Measurements from ENCODE around the gene NR2E3. TPM values are rescaled to one million over a fixed set of nuclear protein-coding genes. Genes with fewer than 3 reads are reported as not detected.

Gene NR2E3
- total and polyA plus RNA-seq, 9 of the 15 experiments (the other 6 are each of a cell fraction or from before 2014, with no cell fraction given), result not detected

DNA sequence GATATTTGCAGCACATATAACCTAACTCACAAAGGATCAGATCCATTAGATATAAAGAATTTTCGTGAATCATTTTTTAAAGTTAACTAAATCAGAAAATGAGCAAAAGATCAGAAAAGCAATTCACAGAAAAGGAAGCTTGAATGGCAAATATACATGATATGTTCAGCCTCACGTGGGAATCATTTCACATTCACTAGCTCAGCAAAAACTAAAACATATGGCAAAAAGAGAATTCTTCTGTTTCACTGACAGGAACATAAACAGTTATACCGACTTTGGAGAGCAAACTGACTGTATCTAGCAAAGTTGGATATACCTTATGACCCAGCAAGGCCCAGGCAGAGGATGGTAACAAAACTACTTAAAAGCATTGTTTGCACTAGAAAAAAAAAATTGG, 34.0 kb upstream of the NR2E3 start:
- in situ Hi-C loops (cut with MboI), result no loop called here
- DNase-seq (ENCODE audit: extremely low read depth in 1 of 4, low spot score in 3 of 4) (no peak), FAIRE-seq (no peak), ATAC-seq (no peak)
- peaks cover 13 to 23% of the 10 kb centered on the region in 2 experiments for H3K27me3 ChIP-seq (ENCODE audit: control insufficient read depth in 2 of 2, insufficient read depth in 2 of 2, low read length in 2 of 2)
- no peaks in the 10 kb centered on the region for H3K36me3 ChIP-seq (ENCODE audit: control insufficient read depth, insufficient read depth, low read length)
- ChIA-PET POLR2A (interaction anchor here (1.0 kb wide), 1 partner anchor 9 kb away, joined by 3 read pairs; no protein-coding TSS in a partner anchor), CTCF (ENCODE audit: low intra/inter-chr PET ratio) (interaction anchor here (0.6 kb wide), 1 partner anchor 33 kb away, joined by 4 read pairs; no protein-coding TSS in a partner anchor)
- H2AFZ ChIP-seq (ENCODE audit: low read depth, low read length), result no peak overlapping the region
- H4K20me1 ChIP-seq (replicated peaks; ENCODE audit: control insufficient read depth, insufficient read depth, low read length), result 0 out of 2 replicates have a peak, but pooled peaks cover 4% of the 10 kb centered on the region
- no peaks in the 10 kb centered on the region for H3K79me2 ChIP-seq (ENCODE audit: control insufficient read depth, insufficient read depth, low read length)
- TF ChIP-seq ZNF316 (IDR thresholded peaks at IDR 0.05) (peak; percentile 19; the same call in 1 of the 2 replicates), MTA3 (IDR thresholded peaks at IDR 0.05; ENCODE audit: borderline replicate concordance) (no peak)
- H3K9me3 ChIP-seq (replicated peaks; ENCODE audit: control insufficient read depth, insufficient read depth, low read depth, low read length), result no peaks in the 10 kb centered on the region
- no peak overlapping the region for H3K27ac ChIP-seq (ENCODE audit: extremely low read depth, low read depth, low read length)
- no peak overlapping the region for H3K9ac ChIP-seq (ENCODE audit: insufficient read depth in 1 of 2, low read depth in 2 of 2, low read length in 2 of 2)
- H3K9me1 ChIP-seq (ENCODE audit: control insufficient read depth, insufficient read depth, low read length), result no peaks in the 10 kb centered on the region
- intact Hi-C loops (cut with micrococcal nuclease), result no loop called here
- no TSS peak for BruUV-seq (replicated peaks)
- no peak overlapping the region for H3K4me3 ChIP-seq
- H3K4me1 ChIP-seq (replicated peaks in 1 of 2; ENCODE audit: control insufficient read depth in 2 of 2, insufficient read depth in 2 of 2, low read length in 2 of 2), result no peaks in the 10 kb centered on the region
- H3K4me2 ChIP-seq (ENCODE audit: insufficient read depth, low read length), result no peak overlapping the region
- WGBS (ENCODE audit: insufficient coverage, low coverage, missing lambda C conversion rate), result 2% methylated on average over 3 of the region's 3 CpGs

DNA sequence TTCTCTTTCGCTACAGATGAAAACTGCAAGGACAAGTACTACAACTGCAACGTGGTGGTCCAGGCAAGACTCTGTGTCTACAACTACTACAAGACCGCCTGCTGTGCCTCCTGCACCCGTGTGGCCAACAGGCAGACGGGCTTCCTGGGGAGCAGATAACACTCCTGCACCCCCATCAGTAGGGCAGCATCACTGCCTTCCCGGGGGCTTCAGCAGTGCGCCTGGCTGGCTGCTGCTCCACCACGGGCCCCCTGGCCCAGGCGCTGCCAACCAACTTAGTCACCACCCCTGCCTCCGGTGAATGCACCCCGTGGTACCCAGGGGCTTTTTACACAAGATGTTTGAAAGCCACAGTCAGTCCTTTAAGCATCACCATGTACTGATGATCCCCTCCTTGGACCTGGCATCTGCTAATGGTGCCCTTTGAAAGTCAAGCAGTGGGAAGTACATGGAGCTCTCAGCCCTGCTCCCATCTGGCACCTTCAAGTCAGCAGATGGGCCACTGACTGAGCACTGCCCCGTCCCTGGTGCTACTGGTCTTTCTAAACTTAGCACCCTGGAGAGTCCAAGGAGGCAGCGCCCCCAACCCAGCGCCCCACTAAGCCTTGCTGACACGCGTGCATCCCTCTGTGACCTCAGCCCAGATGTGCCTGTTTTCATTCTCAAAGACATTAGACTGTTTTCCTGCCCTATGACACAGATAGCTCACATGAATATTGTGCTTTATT, 33.0 kb upstream of the NR2E3 start:
- in situ Hi-C loops (cut with MboI), result no loop called here
- POLR2A ChIA-PET, result interaction anchor here (0.7 kb wide), 1 partner anchor 377 kb away, joined by 3 read pairs; no protein-coding TSS in a partner anchor
- no peak for FAIRE-seq
- TF ChIP-seq SRSF7 (optimal IDR thresholded peaks at IDR 0.05; ENCODE audit: low read depth, low read length), result no peak
- no peak for TF ChIP-seq KLF6 (CRISPR knock-in tag; IDR thresholded peaks at IDR 0.05; ENCODE audit: borderline replicate concordance)
- no peak for TF ChIP-seq GTF2E2 (tag; IDR thresholded peaks at IDR 0.05)
- TF ChIP-seq POLR2A (conservative IDR thresholded peaks at IDR 0.05), result no peak
- TF ChIP-seq HIVEP1 (CRISPR knock-in tag; IDR thresholded peaks at IDR 0.05), result no peak
- TF ChIP-seq, protein P1, sequence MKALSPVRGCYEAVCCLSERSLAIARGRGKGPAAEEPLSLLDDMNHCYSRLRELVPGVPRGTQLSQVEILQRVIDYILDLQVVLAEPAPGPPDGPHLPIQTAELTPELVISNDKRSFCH (CRISPR knock-in tag; IDR thresholded peaks at IDR 0.05), result no peak
- TF ChIP-seq, protein P1 (tag; IDR thresholded peaks at IDR 0.05), result no peak
- no peak for TF ChIP-seq RNF2 (IDR thresholded peaks at IDR 0.05)
- no peak for TF ChIP-seq HNRNPH1 (optimal IDR thresholded peaks at IDR 0.05; ENCODE audit: low read depth, low read length)
- TF ChIP-seq ZNF644 (tag; IDR thresholded peaks at IDR 0.05; ENCODE audit: low read depth), result no peak
- TF ChIP-seq, protein P2, sequence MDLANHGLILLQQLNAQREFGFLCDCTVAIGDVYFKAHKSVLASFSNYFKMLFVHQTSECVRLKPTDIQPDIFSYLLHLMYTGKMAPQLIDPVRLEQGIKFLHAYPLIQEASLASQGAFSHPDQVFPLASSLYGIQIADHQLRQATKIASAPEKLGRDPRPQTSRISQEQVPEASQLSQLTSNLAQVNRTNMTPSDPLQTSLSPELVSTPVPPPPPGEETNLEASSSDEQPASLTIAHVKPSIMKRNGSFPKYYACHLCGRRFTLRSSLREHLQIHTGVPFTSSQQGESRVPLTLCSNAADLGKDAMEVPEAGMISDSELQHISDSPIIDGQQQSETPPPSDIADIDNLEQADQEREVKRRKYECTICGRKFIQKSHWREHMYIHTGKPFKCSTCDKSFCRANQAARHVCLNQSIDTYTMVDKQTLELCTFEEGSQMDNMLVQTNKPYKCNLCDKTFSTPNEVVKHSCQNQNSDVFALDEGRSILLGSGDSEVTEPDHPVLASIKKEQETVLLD (IDR thresholded peaks at IDR 0.05), result no peak
- no peak for TF ChIP-seq TCF7 (IDR thresholded peaks at IDR 0.05; ENCODE audit: borderline replicate concordance)
- no peak for TF ChIP-seq RBM25 (IDR thresholded peaks at IDR 0.05; ENCODE audit: low read depth, low read length, severe bottlenecking)
- TF ChIP-seq GABPB1 (CRISPR knock-in tag; IDR thresholded peaks at IDR 0.05), result no peak

More for the DNA sequence above, 33.0 kb upstream of the NR2E3 start:
- Histone ChIP-seq H3K9me3 (replicated peaks; ENCODE audit: control insufficient read depth, insufficient read depth, low read depth, low read length) (no peaks in the 10 kb centered on the region), H3K4me1 (replicated peaks in 1 of 2; ENCODE audit: control insufficient read depth in 2 of 2, insufficient read depth in 2 of 2, low read length in 2 of 2) (no peaks in the 10 kb centered on the region), H3K27ac (ENCODE audit: extremely low read depth, low read depth, low read length) (no peak overlapping the region), H3K4me2 (ENCODE audit: insufficient read depth, low read length) (no peak overlapping the region), H3K79me2 (ENCODE audit: control insufficient read depth, insufficient read depth, low read length) (no peaks in the 10 kb centered on the region), H3K4me3 (no peak overlapping the region), H3K9me1 (ENCODE audit: control insufficient read depth, insufficient read depth, low read length) (no peaks in the 10 kb centered on the region), H3K36me3 (ENCODE audit: control insufficient read depth, insufficient read depth, low read length) (no peaks in the 10 kb centered on the region), H3K9ac (ENCODE audit: insufficient read depth in 1 of 2, low read depth in 2 of 2, low read length in 2 of 2) (no peak overlapping the region), H3K27me3 (ENCODE audit: control insufficient read depth in 2 of 2, insufficient read depth in 2 of 2, low read length in 2 of 2) (peaks cover 21 to 26% of the 10 kb centered on the region in 2 experiments), H4K20me1 (replicated peaks; ENCODE audit: control insufficient read depth, insufficient read depth, low read length) (peaks cover 4% of the 10 kb centered on the region; the same call in 1 of the 2 replicates), H2AFZ (ENCODE audit: low read depth, low read length) (no peak overlapping the region)
- ATAC-seq (no peak), DNase-seq (ENCODE audit: extremely low read depth in 1 of 4, low spot score in 3 of 4) (no peak)
- CTCF ChIA-PET (ENCODE audit: low intra/inter-chr PET ratio), result no interaction called here
- 0% methylated on average over 16 of the region's 16 CpGs for WGBS (ENCODE audit: insufficient coverage, low coverage, missing lambda C conversion rate)
- BruUV-seq (replicated peaks), result no TSS peak
- intact Hi-C loops (cut with micrococcal nuclease), result no loop called here

All from K562 (cell line).